Karpas-422 (cell line): ENCODE data around the gene FCER1G. TPM values are rescaled to one million over a fixed set of nuclear protein-coding genes. Genes with fewer than 3 reads are reported as not detected.
A peak's percentile ranks its signal among the peaks of the same experiment; 100 is the strongest.
"Not testable (repeated sequence)": the region's sequence is repeated elsewhere in the genome, so short reads cannot be mapped to it uniquely, and the experiment has no call there.

Experiments used
- DNase-seq: peaks from one replicate; pipeline ENCODE4 v3.0.0-alpha.2; 2015
- H2AFZ ChIP-seq: fragments of 200-600 bp; sonication (generic); 2 replicates; pipeline ENCODE4 v1.6.1; 2014; ENCODE audit warnings: antibody characterized with exemption, low read length, mixed read lengths
- H3K27ac ChIP-seq: fragments of 200-600 bp; sonication (generic); 2 replicates; pipeline ENCODE4 v1.5.1; 2014; ENCODE audit warnings: mild to moderate bottlenecking, low read length, moderate library complexity
- H3K27me3 ChIP-seq: fragments of 200-600 bp; sonication (generic); 2 replicates; pipeline ENCODE4 v1.6.1; 2014; ENCODE audit warnings: low read length, mixed read lengths
- H3K36me3 ChIP-seq: fragments of 200-600 bp; sonication (generic); 2 replicates; pipeline ENCODE4 v1.6.1; 2014; ENCODE audit warnings: low read length, mixed read lengths; ENCODE audit not compliant: insufficient read depth
- H3K4me1 ChIP-seq: fragments of 200-600 bp; sonication (generic); 2 replicates; pipeline ENCODE4 v1.6.1; 2014; ENCODE audit warnings: mild to moderate bottlenecking, low read length, mixed read lengths
- H3K4me2 ChIP-seq: fragments of 200-600 bp; sonication (generic); 2 replicates; pipeline ENCODE4 v1.6.1; 2014; ENCODE audit warnings: low read length, low read depth, mild to moderate bottlenecking; ENCODE audit not compliant: poor library complexity, severe bottlenecking
- H3K4me3 ChIP-seq: fragments of 200-600 bp; sonication (generic); 2 replicates; pipeline ENCODE4 v1.5.1; 2014; ENCODE audit warnings: mild to moderate bottlenecking, antibody characterized with exemption, low read length, mixed read lengths
- H3K79me2 ChIP-seq: fragments of 200-600 bp; sonication (generic); 2 replicates; pipeline ENCODE4 v1.6.1; 2014; ENCODE audit warnings: mild to moderate bottlenecking, low read length, mixed read lengths
- H3K9ac ChIP-seq: fragments of 200-600 bp; sonication (generic); 2 replicates; pipeline ENCODE4 v1.6.0; 2014; ENCODE audit warnings: low read length
- H3K9me2 ChIP-seq: fragments of 200-600 bp; sonication (generic), shearing (Covaris generic); replicated peaks from 2 replicates; pipeline ENCODE4 v1.6.0; 2014; ENCODE audit warnings: mild to moderate bottlenecking, low read length, moderate library complexity; ENCODE audit not compliant: insufficient read depth
- H3K9me3 ChIP-seq: fragments of 300-700, 200-600 bp; sonication (generic); 2 replicates; pipeline ENCODE4 v1.6.1; 2014; ENCODE audit warnings: low read length, mixed read lengths
- H4K20me1 ChIP-seq: fragments of 200-600 bp; sonication (generic); 2 replicates; pipeline ENCODE4 v1.6.1; 2014; ENCODE audit warnings: mild to moderate bottlenecking, antibody characterized with exemption, low read length, low read depth; ENCODE audit not compliant: insufficient read depth
- total RNA-seq: library from RNA; depleted of rRNA; stranded (reverse); fragments of >200 nt; shearing (Covaris generic); gene quantifications from 2 replicates; pipeline ENCODE4 v1.2.3, GENCODE V29; 2014; ENCODE audit warnings: low replicate concordance

Gene FCER1G
- total RNA-seq, 1 experiment from 2014 or later = not detected

GRCh38 chr1:161219078-161219892 is 4.2 kb downstream of the FCER1G start:
- no peaks in the 10 kb centered on the region for H4K20me1 ChIP-seq
- H3K4me2 ChIP-seq = no peak overlapping the region
- H3K9ac ChIP-seq = no peak overlapping the region
- no peak for DNase-seq
- H3K9me3 ChIP-seq = no peaks in the 10 kb centered on the region
- peaks cover 22% of the 10 kb centered on the region for H3K4me1 ChIP-seq
- no peaks in the 10 kb centered on the region for H3K9me2 ChIP-seq
- H3K27ac ChIP-seq = no peak overlapping the region
- H2AFZ ChIP-seq = no peak overlapping the region
- H3K79me2 ChIP-seq = no peaks in the 10 kb centered on the region
- H3K27me3 ChIP-seq = no peaks in the 10 kb centered on the region
- H3K36me3 ChIP-seq = peaks cover under 1% of the 10 kb centered on the region; the same call in 1 of the 2 replicates
- H3K4me3 ChIP-seq = no peak overlapping the region

GRCh38 chr1:161220002-161220401 is 4.9 kb downstream of the FCER1G start:
- H4K20me1 ChIP-seq = no peaks in the 10 kb centered on the region
- no peak overlapping the region for H3K4me3 ChIP-seq
- H2AFZ ChIP-seq = no peak overlapping the region
- H3K9ac ChIP-seq = no peak overlapping the region
- no peak overlapping the region for H3K27ac ChIP-seq
- H3K4me2 ChIP-seq = no peak overlapping the region
- H3K79me2 ChIP-seq = no peaks in the 10 kb centered on the region
- peaks cover 23% of the 10 kb centered on the region for H3K4me1 ChIP-seq
- H3K36me3 ChIP-seq = no peaks in the 10 kb centered on the region; the same call in 1 of the 2 replicates
- no peaks in the 10 kb centered on the region for H3K9me2 ChIP-seq
- no peaks in the 10 kb centered on the region for H3K27me3 ChIP-seq
- no peak for DNase-seq
- no peaks in the 10 kb centered on the region for H3K9me3 ChIP-seq

GRCh38 chr1:161222175-161223019 is 7.3 kb downstream of the FCER1G start:
- Histone ChIP-seq H2AFZ (no peak overlapping the region), H3K9ac (no peak overlapping the region)

GRCh38 chr1:161223805-161224694 is 9.0 kb downstream of the FCER1G start:
- Histone ChIP-seq H3K27me3 (no peaks in the 10 kb centered on the region), H3K79me2 (0 out of 2 replicates have a peak, but pooled peaks cover 4% of the 10 kb centered on the region), H3K4me3 (no peak overlapping the region), H2AFZ (no peak overlapping the region), H3K9ac (no peak overlapping the region), H3K4me2 (no peak overlapping the region), H3K9me2 (no peaks in the 10 kb centered on the region), H4K20me1 (no peaks in the 10 kb centered on the region), H3K36me3 (0 out of 2 replicates have a peak, but pooled peaks cover 8% of the 10 kb centered on the region), H3K9me3 (no peaks in the 10 kb centered on the region), H3K4me1 (peaks cover 20% of the 10 kb centered on the region), H3K27ac (no peak overlapping the region)
- DNase-seq = no peak

More at GRCh38 chr1:161222175-161223019, 7.3 kb downstream of the FCER1G start:
- Histone ChIP-seq H3K9me3 (no peaks in the 10 kb centered on the region), H3K27me3 (no peaks in the 10 kb centered on the region), H3K9me2 (no peaks in the 10 kb centered on the region), H4K20me1 (no peaks in the 10 kb centered on the region), H3K36me3 (no peaks in the 10 kb centered on the region), H3K4me1 (peaks cover 26% of the 10 kb centered on the region), H3K4me3 (no peak overlapping the region), H3K79me2 (0 out of 2 replicates have a peak, but pooled peaks cover 4% of the 10 kb centered on the region), H3K27ac (no peak overlapping the region), H3K4me2 (no peak overlapping the region)
- DNase-seq = no peak

- not testable (repeated sequence) for H3K9me3 ChIP-seq, DNase-seq, H3K4me2 ChIP-seq, H3K9ac ChIP-seq, H3K27ac ChIP-seq, H3K79me2 ChIP-seq, H4K20me1 ChIP-seq, H3K9me2 ChIP-seq, H3K27me3 ChIP-seq, H3K4me3 ChIP-seq, H2AFZ ChIP-seq
- Histone ChIP-seq H3K36me3 (peaks cover 11% of the 10 kb centered on the region; the same call in 1 of the 2 replicates), H3K4me1 (peaks cover 20% of the 10 kb centered on the region)
Measured at GRCh38 chr1:161224695-161225087, 9.6 kb downstream of the FCER1G start.

- DNase-seq = no peak
- Histone ChIP-seq H3K4me1 (peaks cover 20% of the 10 kb centered on the region), H3K9me2 (no peaks in the 10 kb centered on the region), H3K4me2 (peak overlapping the region; percentile 18), H3K27me3 (no peaks in the 10 kb centered on the region), H3K4me3 (peak overlapping the region; percentile 5; the same call in 1 of the 2 replicates), H3K27ac (no peak overlapping the region), H2AFZ (peak overlapping the region; percentile 54), H4K20me1 (no peaks in the 10 kb centered on the region), H3K9me3 (no peaks in the 10 kb centered on the region), H3K79me2 (0 out of 2 replicates have a peak, but pooled peaks cover 4% of the 10 kb centered on the region), H3K36me3 (peaks cover 12% of the 10 kb centered on the region; the same call in 1 of the 2 replicates), H3K9ac (peak overlapping the region; percentile 2; the same call in 1 of the 2 replicates)
Measured at GRCh38 chr1:161225178-161225533, 10.1 kb downstream of the FCER1G start.

GRCh38 chr1:161225534-161226319 is 10.6 kb downstream of the FCER1G start, which contains the start of gene TOMM40L:
Gene TOMM40L, plus strand, starts transcription at chr1:161226060. Its CDS starts 430 bp downstream, at chr1:161226490.
- H3K9me3 ChIP-seq = no peaks in the 10 kb centered on the region
- peak within 1 kb of the TSS; percentile 87 for H3K4me2 ChIP-seq
- no peaks in the 10 kb centered on the region for H4K20me1 ChIP-seq
- 0 out of 2 replicates have a peak, but pooled peaks cover 4% of the 10 kb centered on the region for H3K79me2 ChIP-seq
- H3K9me2 ChIP-seq = no peaks in the 10 kb centered on the region
- H3K4me1 ChIP-seq = peaks cover 20% of the 10 kb centered on the region
- H3K36me3 ChIP-seq = peaks cover 12% of the 10 kb centered on the region; the same call in 1 of the 2 replicates
- H3K4me3 ChIP-seq = peak within 1 kb of the TSS; percentile 79
- peak within 1 kb of the TSS; percentile 54 for H2AFZ ChIP-seq
- peak within 1 kb of the TSS; percentile 73 for H3K9ac ChIP-seq
- no peaks in the 10 kb centered on the region for H3K27me3 ChIP-seq
- peak; percentile 100 for DNase-seq
- H3K27ac ChIP-seq = peak within 1 kb of the TSS; percentile 43
